GM06990 (cell line): ENCODE data around the gene TBC1D22A.

Experiments used
- DNase-seq: peaks from one replicate; pipeline ENCODE4 v3.0.0-alpha.2; 2011; ENCODE audit not compliant: insufficient read length; ENCODE audit errors: extremely low read depth
- H3K27me3 ChIP-seq: replicated peaks from 2 replicates; pipeline ENCODE4 v1.6.0; 2011; ENCODE audit warnings: low read length; ENCODE audit not compliant: control insufficient read depth, insufficient read depth
- H3K36me3 ChIP-seq: 2 replicates; pipeline ENCODE4 v1.5.1; 2011; ENCODE audit warnings: low read length; ENCODE audit not compliant: control insufficient read depth, insufficient read depth
- H3K4me3 ChIP-seq: replicated peaks from 2 replicates; pipeline ENCODE4 v1.5.1; 2011; ENCODE audit warnings: low read depth, mild to moderate bottlenecking, control low read depth, low read length
- CTCF ChIP-seq: IDR thresholded peaks from 2 replicates; pipeline ENCODE4 v1.5.1; 2011; ENCODE audit warnings: low read length, control low read depth, mild to moderate bottlenecking, inconsistent platforms; ENCODE audit not compliant: insufficient read depth, poor library complexity, severe bottlenecking

Gene TBC1D22A

GRCh38 chr22:47018010-47018910, 255.8 kb downstream of the TBC1D22A start:
- no peak for TF ChIP-seq CTCF
- DNase-seq: no peak
- Histone ChIP-seq H3K4me3 (no peak overlapping the region), H3K27me3 (no peaks in the 10 kb centered on the region), H3K36me3 (peaks cover 7% of the 10 kb centered on the region)

- TF ChIP-seq CTCF: no peak
- Histone ChIP-seq H3K4me3 (no peak overlapping the region), H3K27me3 (no peaks in the 10 kb centered on the region), H3K36me3 (peaks cover 5% of the 10 kb centered on the region)
- no peak for DNase-seq
These were observed 256.8 kb downstream of the TBC1D22A start for GRCh38 chr22:47019012-47019790.

- peaks cover 2% of the 10 kb centered on the region for H3K36me3 ChIP-seq
- DNase-seq: no peak
- H3K27me3 ChIP-seq: no peaks in the 10 kb centered on the region
- H3K4me3 ChIP-seq: no peak overlapping the region
- no peak for TF ChIP-seq CTCF
These were observed 257.7 kb downstream of the TBC1D22A start for GRCh38 chr22:47020166-47020565.

- no peak for TF ChIP-seq CTCF
- no peaks in the 10 kb centered on the region for H3K27me3 ChIP-seq
- no peak for DNase-seq
- H3K36me3 ChIP-seq: peaks cover 2% of the 10 kb centered on the region
- H3K4me3 ChIP-seq: no peak overlapping the region
These were observed 259.1 kb downstream of the TBC1D22A start for GRCh38 chr22:47021371-47022074.

- H3K36me3 ChIP-seq: no peaks in the 10 kb centered on the region; the same call in none of the 2 replicates
These were observed 259.6 kb downstream of the TBC1D22A start for GRCh38 chr22:47022075-47022473.

More at GRCh38 chr22:47022075-47022473, 259.6 kb downstream of the TBC1D22A start:
- no peak overlapping the region for H3K4me3 ChIP-seq
- no peak for DNase-seq
- no peak for TF ChIP-seq CTCF
- no peaks in the 10 kb centered on the region for H3K27me3 ChIP-seq
